HepG2 (cell line): ENCODE measurements around the gene SLC43A3. TPM values are rescaled to one million over a fixed set of nuclear protein-coding genes. Genes with fewer than 3 reads are reported as not detected.

Experiments
- ATAC-seq: fragments of 200-7000 bp; cut with Tn5 transposase; 3 replicates; pipeline ENCODE4 v1.9.1; 2020; ENCODE audit warnings: mild to moderate bottlenecking, moderate library complexity
- BruUV-seq: library from RNA; stranded (reverse); fragments of 400-500 nt; replicated peaks from 2 replicates; lab custom pipeline; 2021; lab: Mats Ljungman, UMichigan
- CTCF ChIA-PET: fragments of 300-600 bp; formaldehyde crosslinking; extraction: SDS; loops from one replicate; lab custom pipeline; 2021; ENCODE audit warnings: low total read pairs, inconsistent platforms, low intra/inter-chr PET ratio; lab: Yijun Ruan, JAX
- POLR2A ChIA-PET: fragments of 350-600 bp; sonication (Branson Sonifier 250); formaldehyde crosslinking; loops from one replicate; lab custom pipeline; 2020; ENCODE audit warnings: antibody characterized with exemption, inconsistent platforms; lab: Yijun Ruan, JAX
- DNase-seq: peaks from one replicate; pipeline ENCODE4 v3.0.0-alpha.2; 2015; ENCODE audit warnings: low spot score
- FAIRE-seq: peaks from 3 replicates; lab custom pipeline; 2011; peaks lifted over from hg19 to GRCh38; lab: Jason Lieb, UNC
- H2AFZ ChIP-seq: one replicate; pipeline ENCODE4 v1.6.1; 2011; ENCODE audit warnings: low read length, inconsistent platforms
- H3K27ac ChIP-seq: fragments of 300-600 bp; 3 replicates; pipeline ENCODE4 v1.8.0; 2011; ENCODE audit warnings: mixed run types, mild to moderate bottlenecking, mixed read lengths, low read length, inconsistent platforms; ENCODE audit not compliant: insufficient read depth; ENCODE audit errors: extremely low read length
- H3K27me3 ChIP-seq, 2 experiments: fragments of 200-600 bp in 1 of 2; 2 replicates in 1 of 2; 3 replicates in 1 of 2; pipeline versions ENCODE4 v1.6.0 to v1.8.0; 2011; ENCODE audit warnings: low read length in 2 of 2, mild to moderate bottlenecking in 2 of 2, moderate library complexity in 2 of 2, inconsistent platforms in 1 of 2; ENCODE audit not compliant: insufficient read depth in 2 of 2, control insufficient read depth in 1 of 2
- H3K36me3 ChIP-seq, 2 experiments: fragments of 200-600 bp in 1 of 2; replicated peaks in 1 of 2; 2 replicates in 1 of 2; 3 replicates in 1 of 2; pipeline versions ENCODE4 v1.5.1 to v1.8.0; 2011; ENCODE audit warnings: low read length in 2 of 2, inconsistent platforms in 1 of 2; ENCODE audit not compliant: insufficient read depth in 2 of 2, control insufficient read depth in 1 of 2
- H3K4me1 ChIP-seq: 2 replicates; pipeline ENCODE4 v1.5.1; 2012; ENCODE audit warnings: low read length, inconsistent platforms; ENCODE audit not compliant: insufficient read depth
- H3K4me2 ChIP-seq: 2 replicates; pipeline ENCODE4 v1.6.0; 2011; ENCODE audit warnings: low read depth, low read length, inconsistent platforms
- H3K4me3 ChIP-seq, 3 experiments: fragments of 200-600 bp in 1 of 3; sonication (generic), shearing (Covaris generic) in 1 of 3; replicated peaks in 1 of 3; 2 replicates each; pipeline ENCODE4 v1.5.1; 2011 to 2016; ENCODE audit warnings: low read length in 3 of 3, inconsistent platforms in 2 of 3, low read depth in 2 of 3, mild to moderate bottlenecking in 2 of 3, control low read depth in 1 of 3, mixed read lengths in 1 of 3; ENCODE audit not compliant: insufficient read depth in 1 of 3
- H3K79me2 ChIP-seq: one replicate; pipeline ENCODE4 v1.6.1; 2011; ENCODE audit warnings: low read length, inconsistent platforms; ENCODE audit not compliant: insufficient read depth
- H3K9ac ChIP-seq: 2 replicates; pipeline ENCODE4 v1.6.0; 2011; ENCODE audit warnings: mild to moderate bottlenecking, low read depth, low read length, inconsistent platforms; ENCODE audit not compliant: insufficient read depth
- H3K9me3 ChIP-seq: 2 replicates; pipeline ENCODE4 v1.5.1; 2012; ENCODE audit warnings: mild to moderate bottlenecking, low read length
- H4K20me1 ChIP-seq: 2 replicates; pipeline ENCODE4 v1.6.0; 2011; ENCODE audit warnings: inconsistent platforms, mild to moderate bottlenecking, low read length, moderate library complexity; ENCODE audit not compliant: insufficient read depth
- CREB1 ChIP-seq, 2 experiments: fragments of 450-650 bp in 1 of 2; IDR thresholded peaks; 2 replicates each; pipeline ENCODE4 v1.6.1; 2016 to 2017; ENCODE audit warnings: control low read depth in 1 of 2, mild to moderate bottlenecking in 1 of 2, missing compliant biosample characterization in 1 of 2, missing genetic modification characterization in 1 of 2
- CTCF ChIP-seq: sonication (generic); formaldehyde crosslinking; IDR thresholded peaks from 2 replicates; pipeline ENCODE4 v1.5.0; 2020; ENCODE audit warnings: mild to moderate bottlenecking, missing genetic modification reagents, moderate library complexity
- SMC3 ChIP-seq: IDR thresholded peaks from 2 replicates; pipeline ENCODE4 v1.6.1; 2011; ENCODE audit warnings: low read length, improper control_type of control experiment
- STAG1 ChIP-seq: sonication (generic); formaldehyde crosslinking; IDR thresholded peaks from 2 replicates; pipeline ENCODE4 v1.4.0; 2020; ENCODE audit warnings: missing genetic modification reagents
- ZEB1 ChIP-seq: IDR thresholded peaks from 2 replicates; pipeline ENCODE4 v1.6.1; 2012; ENCODE audit warnings: mild to moderate bottlenecking, low read depth, inconsistent platforms; ENCODE audit not compliant: insufficient replicate concordance
- ZNF597 ChIP-seq: sonication (generic); formaldehyde crosslinking; IDR thresholded peaks from 2 replicates; pipeline ENCODE4 v1.5.0; 2020; ENCODE audit warnings: missing genetic modification reagents
- ZSCAN25 ChIP-seq: sonication (generic); formaldehyde crosslinking; IDR thresholded peaks from 2 replicates; pipeline ENCODE4 v1.8.0; 2022; ENCODE audit warnings: mild to moderate bottlenecking, missing genetic modification reagents
- WGBS: methylation state at CpG from one replicate; pipeline ENCODE4 v1.1.6; 2017; ENCODE audit warnings: low lambda C conversion rate; 5-methylcytosine and 5-hydroxymethylcytosine counted together
- in situ Hi-C: cut with HindIII; loops from 2 replicates; pipeline ENCODE4 v1.10.0; 2017; ENCODE audit warnings: low pct_unique_long_range_greater_than_20kb; ENCODE audit not compliant: extremely low pct_ligation_motif_present
- intact Hi-C: fragments of 100-400 bp; cut with micrococcal nuclease; formaldehyde crosslinking; loops from one replicate; pipeline ENCODE4 v1.10.0; 2022; ENCODE audit not compliant: unreplicated experiment
- polyA plus RNA-seq, 8 experiments: library from polyadenylated mRNA; depleted of rRNA in 3 of 8; stranded (reverse) in 7 of 8; unstranded in 1 of 8; fragments of >200 nt; fragmentation: Illumina TruSeq in 4 of 8; extraction: Trizol in 4 of 8; gene quantifications; 2 replicates each; pipeline versions ENCODE4 v1.2.1 to v1.2.3, GENCODE V29; 2011 to 2016; ENCODE audit warnings: low read depth in 4 of 8, missing spikeins in 1 of 8, mixed read lengths in 1 of 8; ENCODE audit not compliant: insufficient read depth in 1 of 8
- total RNA-seq, 5 experiments: library from RNA; depleted of rRNA; stranded (reverse); fragments of >200 nt; fragmentation: Illumina TruSeq; extraction: Trizol; gene quantifications; 2 replicates each; pipeline ENCODE4 v1.2.3, GENCODE V29; 2016; ENCODE audit warnings: low read depth in 1 of 5

SLC43A3 gene
- total and polyA plus RNA-seq, 2 of the 13 experiments (the other 11 are each of a cell fraction or from before 2014, with no cell fraction given) = 2.6 TPM; not detected in 1

GRCh38 chr11:57387289-57388030, 39.5 kb downstream of the SLC43A3 start:
- FAIRE-seq (no peak), ATAC-seq (peak; percentile 82), DNase-seq (no peak)
- Histone ChIP-seq H3K4me1 (no peaks in the 10 kb centered on the region), H3K27ac (no peak overlapping the region), H3K36me3 (no peaks in the 10 kb centered on the region), H3K4me2 (no peak overlapping the region), H2AFZ (no peak overlapping the region), H3K9ac (no peak overlapping the region), H4K20me1 (no peaks in the 10 kb centered on the region), H3K79me2 (no peaks in the 10 kb centered on the region), H3K9me3 (no peaks in the 10 kb centered on the region), H3K27me3 (no peaks in the 10 kb centered on the region; a peak in 2 of 5 replicates), H3K4me3 (no peak overlapping the region)
- 42% methylated on average over 14 of the region's 16 CpGs for WGBS
- CTCF ChIA-PET = no interaction called here
- POLR2A ChIA-PET = no interaction called here
- TF ChIP-seq ZSCAN25 (CRISPR knock-in tag) = peak; percentile 87
- peak; percentile 61 for TF ChIP-seq CTCF
- peak; percentile 63 for TF ChIP-seq STAG1 (CRISPR knock-in tag)
- TF ChIP-seq CREB1 (IDR thresholded peaks at IDR 0.05) = no peak
- no peak for TF ChIP-seq CREB1 (CRISPR knock-in tag; IDR thresholded peaks at IDR 0.05)
- peak; percentile 47; the same call in 1 of the 2 replicates for TF ChIP-seq SMC3
- TF ChIP-seq ZEB1 = no peak
- no peak for TF ChIP-seq ZNF597 (CRISPR knock-in tag)
- no TSS peak for BruUV-seq
- in situ Hi-C loops = loop anchor here (10.0 kb wide), 1 partner anchor 57 kb away; no protein-coding TSS in a partner anchor
- intact Hi-C loops = no loop called here
